GM23338 (cell line): ENCODE data around the gene STAM. TPM values are rescaled to one million over a fixed set of nuclear protein-coding genes. Genes with fewer than 3 reads are reported as not detected.

ENCODE experiments used
- ATAC-seq: fragments of 200-7000 bp; cut with Tn5 transposase; 3 replicates; pipeline ENCODE4 v1.9.1; 2020
- DNase-seq: peaks from one replicate; pipeline ENCODE4 v3.0.0-alpha.2; 2015; ENCODE audit warnings: low spot score
- H2AFZ ChIP-seq: fragments of 200-600 bp; sonication (generic); 2 replicates; pipeline ENCODE4 v1.8.0; 2016; ENCODE audit warnings: antibody characterized with exemption, mild to moderate bottlenecking, moderate library complexity
- H3F3A ChIP-seq: fragments of 200-600 bp; sonication (generic); replicated peaks from 2 replicates; pipeline ENCODE4 v1.8.0; 2017; ENCODE audit warnings: antibody characterized with exemption, mixed run types, low read depth
- H3K27ac ChIP-seq: fragments of 200-600 bp; sonication (generic); 2 replicates; pipeline ENCODE4 v1.6.1; 2016; ENCODE audit warnings: low read depth
- H3K27me3 ChIP-seq: fragments of 200-600 bp; sonication (generic); 2 replicates; pipeline ENCODE4 v1.8.0; 2016; ENCODE audit warnings: mild to moderate bottlenecking, mixed run types, moderate library complexity; ENCODE audit not compliant: insufficient read depth
- H3K36me3 ChIP-seq: fragments of 200-600 bp; sonication (generic); 2 replicates; pipeline ENCODE4 v1.8.0; 2016; ENCODE audit warnings: mild to moderate bottlenecking; ENCODE audit not compliant: insufficient read depth
- H3K4me1 ChIP-seq: fragments of 200-600 bp; sonication (generic); 2 replicates; pipeline ENCODE4 v1.8.0; 2016; ENCODE audit warnings: mild to moderate bottlenecking, moderate library complexity; ENCODE audit not compliant: insufficient read depth
- H3K4me2 ChIP-seq: fragments of 200-600 bp; sonication (generic); 2 replicates; pipeline ENCODE4 v1.7.1; 2017; ENCODE audit warnings: mixed run types
- H3K4me3 ChIP-seq: fragments of 200-600 bp; sonication (generic); 2 replicates; pipeline ENCODE4 v1.6.1; 2016; ENCODE audit warnings: mixed run types
- H3K79me2 ChIP-seq: fragments of 200-600 bp; sonication (generic); replicated peaks from 2 replicates; pipeline ENCODE4 v1.8.0; 2017; ENCODE audit warnings: mild to moderate bottlenecking; ENCODE audit not compliant: insufficient read depth
- H3K9me2 ChIP-seq: fragments of 200-600 bp; sonication (generic); 2 replicates; pipeline ENCODE4 v1.8.0; 2017; ENCODE audit not compliant: insufficient read depth
- H4K20me1 ChIP-seq: fragments of 200-600 bp; sonication (generic); replicated peaks from 2 replicates; pipeline ENCODE4 v1.8.0; 2017; ENCODE audit warnings: mild to moderate bottlenecking; ENCODE audit not compliant: insufficient read depth
- H3K27ac Mint-ChIP-seq: 2 replicates; pipeline ENCODE4 v1.8.0; 2020; ENCODE audit warnings: inconsistent platforms, mild to moderate bottlenecking, moderate library complexity, mixed read lengths
- H3K27me3 Mint-ChIP-seq: 3 replicates; pipeline ENCODE4 v1.8.0; 2022; ENCODE audit warnings: low read depth, mild to moderate bottlenecking, moderate library complexity, mixed read lengths, inconsistent platforms; ENCODE audit not compliant: insufficient read depth, poor library complexity
- H3K36me3 Mint-ChIP-seq: 3 replicates; pipeline ENCODE4 v1.8.0; 2021; ENCODE audit warnings: low read depth, mild to moderate bottlenecking, inconsistent platforms, moderate library complexity, mixed read lengths
- H3K4me1 Mint-ChIP-seq: 3 replicates; pipeline ENCODE4 v1.8.0; 2020; ENCODE audit warnings: mild to moderate bottlenecking, inconsistent platforms, mixed read lengths
- H3K4me3 Mint-ChIP-seq: 3 replicates; pipeline ENCODE4 v1.8.0; 2021; ENCODE audit warnings: moderate library complexity, mild to moderate bottlenecking, inconsistent platforms, mixed read lengths
- H3K9me3 Mint-ChIP-seq: 3 replicates; pipeline ENCODE4 v1.8.0; 2020; ENCODE audit warnings: moderate library complexity, mild to moderate bottlenecking, inconsistent platforms, mixed read lengths
- CREB1 ChIP-seq: fragments of 250-450 bp; sonication (Bioruptor Pico); IDR thresholded peaks from 2 replicates; pipeline ENCODE4 v1.5.0; 2020; ENCODE audit warnings: low read depth, mild to moderate bottlenecking, moderate library complexity
- EZH2 ChIP-seq: fragments of 200-600 bp; sonication (generic); IDR thresholded peaks from one replicate; pipeline ENCODE4 v1.8.0; 2017; ENCODE audit warnings: antibody characterized with exemption, mild to moderate bottlenecking, low read depth; ENCODE audit not compliant: unreplicated experiment
- EZH2phosphoT487 ChIP-seq: fragments of 200-600 bp; sonication (generic); IDR thresholded peaks from one replicate; pipeline ENCODE4 v1.8.1; 2018; ENCODE audit warnings: antibody characterized with exemption; ENCODE audit not compliant: unreplicated experiment
- JUNB ChIP-seq: IDR thresholded peaks from one replicate; pipeline ENCODE4 v1.6.1; 2016; ENCODE audit warnings: antibody characterized with exemption; ENCODE audit not compliant: unreplicated experiment
- NANOG ChIP-seq: IDR thresholded peaks from 2 replicates; pipeline ENCODE4 v1.6.1; 2016; ENCODE audit warnings: antibody characterized with exemption, borderline replicate concordance
- POLR2AphosphoS5 ChIP-seq: IDR thresholded peaks from 2 replicates; pipeline ENCODE4 v1.6.1; 2016; ENCODE audit warnings: antibody characterized with exemption, low read depth
- STAT1 ChIP-seq: IDR thresholded peaks from one replicate; pipeline ENCODE4 v1.6.1; 2016; ENCODE audit warnings: antibody characterized with exemption; ENCODE audit not compliant: unreplicated experiment
- ZNF114 ChIP-seq: fragments of 250-450 bp; sonication (Bioruptor Pico); IDR thresholded peaks from 2 replicates; pipeline ENCODE4 v1.5.0; 2020; ENCODE audit warnings: mild to moderate bottlenecking, moderate library complexity
- ZNF331 ChIP-seq: fragments of 250-450 bp; sonication (Bioruptor Pico); IDR thresholded peaks from 2 replicates; pipeline ENCODE4 v1.5.0; 2020; ENCODE audit warnings: low read depth, mild to moderate bottlenecking, moderate library complexity
- ZNF462 ChIP-seq: fragments of 250-450 bp; sonication (Bioruptor Pico); IDR thresholded peaks from 2 replicates; pipeline ENCODE4 v1.5.0; 2020; ENCODE audit warnings: mild to moderate bottlenecking, moderate library complexity
- polyA plus RNA-seq: library from polyadenylated mRNA; unstranded; fragments of >200 nt; fragmentation: Nextera tagmentation; extraction: Ambion mirVana; gene quantifications from 2 replicates; pipeline ENCODE4 v1.2.1, GENCODE V29; 2016
- total RNA-seq: library from RNA; depleted of rRNA; stranded (reverse); fragments of >200 nt; shearing (Covaris generic); gene quantifications from 2 replicates; pipeline ENCODE4 v1.2.3, GENCODE V29; 2014
- TF ChIP-seq, protein P1 (sequence below): IDR thresholded peaks from one replicate; pipeline ENCODE4 v1.6.1; 2018; ENCODE audit warnings: antibody characterized with exemption; ENCODE audit not compliant: unreplicated experiment
- TF ChIP-seq, protein P2 (sequence below), 2 experiments: fragments of 200-600 bp in 1 of 2; sonication (generic) in 1 of 2; conservative IDR thresholded peaks; 2 replicates each; pipeline versions ENCODE4 v1.5.1 to v1.6.1; 2016 to 2017; ENCODE audit warnings: antibody characterized with exemption in 2 of 2, low read depth in 2 of 2, mild to moderate bottlenecking in 2 of 2, moderate library complexity in 1 of 2
- TF ChIP-seq, protein P3 (sequence below): IDR thresholded peaks from 2 replicates; pipeline ENCODE4 v1.6.1; 2016; ENCODE audit warnings: antibody characterized with exemption

The STAM gene
- total and polyA plus RNA-seq, 2 experiments from 2014 or later: 28.8 to 40.5 TPM

GRCh38 chr10:17655009-17655408 is 11.1 kb downstream of the STAM start:
- Histone ChIP-seq H2AFZ (no peak overlapping the region), H3K4me2 (no peak overlapping the region), H3F3A (no peaks in the 10 kb centered on the region; the same call in 1 of the 2 replicates), H3K27me3 (no peaks in the 10 kb centered on the region), H3K79me2 (peaks cover 97% of the 10 kb centered on the region), H3K4me3 (no peak overlapping the region), H4K20me1 (no peaks in the 10 kb centered on the region), H3K27ac (no peak overlapping the region), H3K4me1 (peaks cover 45% of the 10 kb centered on the region), H3K9me2 (no peaks in the 10 kb centered on the region), H3K36me3 (peaks cover 6% of the 10 kb centered on the region; the same call in 1 of the 2 replicates)
- peaks cover 30% of the 10 kb centered on the region for H3K4me1 Mint-ChIP-seq
- no peak for ATAC-seq
- H3K9me3 Mint-ChIP-seq: peaks cover 36% of the 10 kb centered on the region
- H3K27me3 Mint-ChIP-seq: no peaks in the 10 kb centered on the region
- no peak for TF ChIP-seq ZNF462 (CRISPR knock-in tag)
- TF ChIP-seq JUNB: no peak
- TF ChIP-seq, protein P1, sequence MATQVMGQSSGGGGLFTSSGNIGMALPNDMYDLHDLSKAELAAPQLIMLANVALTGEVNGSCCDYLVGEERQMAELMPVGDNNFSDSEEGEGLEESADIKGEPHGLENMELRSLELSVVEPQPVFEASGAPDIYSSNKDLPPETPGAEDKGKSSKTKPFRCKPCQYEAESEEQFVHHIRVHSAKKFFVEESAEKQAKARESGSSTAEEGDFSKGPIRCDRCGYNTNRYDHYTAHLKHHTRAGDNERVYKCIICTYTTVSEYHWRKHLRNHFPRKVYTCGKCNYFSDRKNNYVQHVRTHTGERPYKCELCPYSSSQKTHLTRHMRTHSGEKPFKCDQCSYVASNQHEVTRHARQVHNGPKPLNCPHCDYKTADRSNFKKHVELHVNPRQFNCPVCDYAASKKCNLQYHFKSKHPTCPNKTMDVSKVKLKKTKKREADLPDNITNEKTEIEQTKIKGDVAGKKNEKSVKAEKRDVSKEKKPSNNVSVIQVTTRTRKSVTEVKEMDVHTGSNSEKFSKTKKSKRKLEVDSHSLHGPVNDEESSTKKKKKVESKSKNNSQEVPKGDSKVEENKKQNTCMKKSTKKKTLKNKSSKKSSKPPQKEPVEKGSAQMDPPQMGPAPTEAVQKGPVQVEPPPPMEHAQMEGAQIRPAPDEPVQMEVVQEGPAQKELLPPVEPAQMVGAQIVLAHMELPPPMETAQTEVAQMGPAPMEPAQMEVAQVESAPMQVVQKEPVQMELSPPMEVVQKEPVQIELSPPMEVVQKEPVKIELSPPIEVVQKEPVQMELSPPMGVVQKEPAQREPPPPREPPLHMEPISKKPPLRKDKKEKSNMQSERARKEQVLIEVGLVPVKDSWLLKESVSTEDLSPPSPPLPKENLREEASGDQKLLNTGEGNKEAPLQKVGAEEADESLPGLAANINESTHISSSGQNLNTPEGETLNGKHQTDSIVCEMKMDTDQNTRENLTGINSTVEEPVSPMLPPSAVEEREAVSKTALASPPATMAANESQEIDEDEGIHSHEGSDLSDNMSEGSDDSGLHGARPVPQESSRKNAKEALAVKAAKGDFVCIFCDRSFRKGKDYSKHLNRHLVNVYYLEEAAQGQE: no peak
- no peak for TF ChIP-seq EZH2
- no peak for TF ChIP-seq ZNF114 (CRISPR knock-in tag)
- TF ChIP-seq, protein P2, sequence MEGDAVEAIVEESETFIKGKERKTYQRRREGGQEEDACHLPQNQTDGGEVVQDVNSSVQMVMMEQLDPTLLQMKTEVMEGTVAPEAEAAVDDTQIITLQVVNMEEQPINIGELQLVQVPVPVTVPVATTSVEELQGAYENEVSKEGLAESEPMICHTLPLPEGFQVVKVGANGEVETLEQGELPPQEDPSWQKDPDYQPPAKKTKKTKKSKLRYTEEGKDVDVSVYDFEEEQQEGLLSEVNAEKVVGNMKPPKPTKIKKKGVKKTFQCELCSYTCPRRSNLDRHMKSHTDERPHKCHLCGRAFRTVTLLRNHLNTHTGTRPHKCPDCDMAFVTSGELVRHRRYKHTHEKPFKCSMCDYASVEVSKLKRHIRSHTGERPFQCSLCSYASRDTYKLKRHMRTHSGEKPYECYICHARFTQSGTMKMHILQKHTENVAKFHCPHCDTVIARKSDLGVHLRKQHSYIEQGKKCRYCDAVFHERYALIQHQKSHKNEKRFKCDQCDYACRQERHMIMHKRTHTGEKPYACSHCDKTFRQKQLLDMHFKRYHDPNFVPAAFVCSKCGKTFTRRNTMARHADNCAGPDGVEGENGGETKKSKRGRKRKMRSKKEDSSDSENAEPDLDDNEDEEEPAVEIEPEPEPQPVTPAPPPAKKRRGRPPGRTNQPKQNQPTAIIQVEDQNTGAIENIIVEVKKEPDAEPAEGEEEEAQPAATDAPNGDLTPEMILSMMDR (conservative IDR thresholded peaks at IDR 0.05; ENCODE audit: low read depth in 2 of 2): no peak
- no peak for TF ChIP-seq POLR2AphosphoS5
- TF ChIP-seq, protein P3, sequence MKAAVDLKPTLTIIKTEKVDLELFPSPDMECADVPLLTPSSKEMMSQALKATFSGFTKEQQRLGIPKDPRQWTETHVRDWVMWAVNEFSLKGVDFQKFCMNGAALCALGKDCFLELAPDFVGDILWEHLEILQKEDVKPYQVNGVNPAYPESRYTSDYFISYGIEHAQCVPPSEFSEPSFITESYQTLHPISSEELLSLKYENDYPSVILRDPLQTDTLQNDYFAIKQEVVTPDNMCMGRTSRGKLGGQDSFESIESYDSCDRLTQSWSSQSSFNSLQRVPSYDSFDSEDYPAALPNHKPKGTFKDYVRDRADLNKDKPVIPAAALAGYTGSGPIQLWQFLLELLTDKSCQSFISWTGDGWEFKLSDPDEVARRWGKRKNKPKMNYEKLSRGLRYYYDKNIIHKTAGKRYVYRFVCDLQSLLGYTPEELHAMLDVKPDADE: no peak
- no peak for TF ChIP-seq NANOG
- TF ChIP-seq STAT1: no peak
- no peak for TF ChIP-seq EZH2phosphoT487
- no peak for TF ChIP-seq CREB1 (CRISPR knock-in tag)
- TF ChIP-seq ZNF331: no peak
- H3K4me3 Mint-ChIP-seq: no peak overlapping the region
- no peak overlapping the region for H3K27ac Mint-ChIP-seq
- DNase-seq: no peak
- peaks cover 61% of the 10 kb centered on the region for H3K36me3 Mint-ChIP-seq
